Sigmoid colon (tissue), 7 donors: Measurements from ENCODE around the gene GSG1L. TPM values are rescaled to one million over a fixed set of nuclear protein-coding genes. Genes with fewer than 3 reads are reported as not detected.

Experiments used
- DNase-seq: peaks from one replicate; pipeline ENCODE4 v3.0.0-alpha.2; 2019
- H3K27ac ChIP-seq, 4 donors: fragments of 200-600 bp; sonication (generic); one replicate each; pipeline ENCODE4 v1.5.1; 2016 to 2019; ENCODE audit warnings: mild to moderate bottlenecking in 1 of 4
- H3K27me3 ChIP-seq, 3 donors: fragments of 200-600 bp; sonication (generic); one replicate each; pipeline ENCODE4 v1.5.1; 2019; ENCODE audit warnings: mild to moderate bottlenecking in 1 of 3
- H3K36me3 ChIP-seq, 4 donors: fragments of 200-600 bp; sonication (generic); one replicate each; pipeline ENCODE4 v1.5.1; 2016 to 2019
- H3K4me1 ChIP-seq, 4 donors: fragments of 200-600 bp; sonication (generic); one replicate each; pipeline ENCODE4 v1.5.1; 2017 to 2019
- H3K4me3 ChIP-seq, 4 donors: fragments of 200-600 bp; sonication (generic); one replicate each; pipeline ENCODE4 v1.5.1; 2017 to 2019; ENCODE audit warnings: mild to moderate bottlenecking in 2 of 4, moderate library complexity in 1 of 4
- H3K9me3 ChIP-seq, 4 donors: fragments of 200-600 bp in 3 of 4; sonication (generic) in 3 of 4; one replicate each; pipeline versions ENCODE4 v1.5.1 to v1.6.1; 2013 to 2019
- EP300 ChIP-seq, 4 donors: sonication (generic); formaldehyde crosslinking; IDR thresholded peaks; one replicate each; pipeline ENCODE4 v1.6.1; 2017; ENCODE audit warnings: antibody characterized with exemption in 4 of 4
- POLR2A ChIP-seq, 2 donors: fragments of 450-650 bp; IDR thresholded peaks; one replicate each; pipeline ENCODE4 v1.6.1; 2016; ENCODE audit warnings: antibody characterized with exemption in 2 of 2, mild to moderate bottlenecking in 2 of 2, moderate library complexity in 2 of 2
- POLR2AphosphoS5 ChIP-seq, 4 donors: sonication (generic); formaldehyde crosslinking; IDR thresholded peaks; one replicate each; pipeline ENCODE4 v1.6.1; 2017; ENCODE audit warnings: antibody characterized with exemption in 4 of 4
- WGBS, 2 donors: extraction: QIAGEN DNeasy Blood & Tissue Kit; methylation state at CpG; one replicate each; pipeline ENCODE4 v1.1.7; 2013; 5-methylcytosine and 5-hydroxymethylcytosine counted together
- intact Hi-C: fragments of 100-400 bp; cut with DNase I; formaldehyde crosslinking; loops from one replicate; pipeline ENCODE4 v1.15.1; 2023
- polyA plus RNA-seq, 3 donors: library from polyadenylated mRNA; stranded (reverse); fragments of 200-250 nt; gene quantifications; one replicate each; pipeline ENCODE4 v1.2.3, GENCODE V29; 2013
- total RNA-seq, 4 donors: library from RNA; depleted of rRNA; stranded (reverse); fragments of >200 nt; gene quantifications; one replicate each; pipeline ENCODE4 v1.1.0, GENCODE V29; 2016
- TF ChIP-seq, protein P1 (sequence below), 4 experiments: fragments of 450-650 bp in 3 of 4; fragments of 200-600 bp in 1 of 4; IDR thresholded peaks; one replicate each; pipeline ENCODE4 v1.5.1; 2016 to 2019; ENCODE audit warnings: antibody characterized with exemption in 4 of 4, mild to moderate bottlenecking in 3 of 4, moderate library complexity in 2 of 4
- donor health status: healthy with polysubstance abuse.
- donor health status: Bipolar disorder and iron deficiency.
- donor health status: healthy.

The GSG1L gene
- total and polyA plus RNA-seq, 7 donors: 0.25 to 0.66 (median 0.36) TPM; not detected in 2

- WGBS, 2 donors: 96 to 98% methylated on average over 3 of the region's 3 CpGs
- intact Hi-C loops: no loop called here
- Histone ChIP-seq H3K27me3 (no peaks in the 10 kb centered on the region), H3K9me3 (no peaks in the 10 kb centered on the region), H3K4me1 (no peaks in the 10 kb centered on the region), H3K36me3 (no peaks in the 10 kb centered on the region), H3K4me3 (no peak overlapping the region), H3K27ac (no peak overlapping the region)
- TF ChIP-seq EP300 (IDR thresholded peaks at IDR 0.05) (no peak), POLR2A (IDR thresholded peaks at IDR 0.05) (no peak), POLR2AphosphoS5 (IDR thresholded peaks at IDR 0.05) (no peak)
- TF ChIP-seq, protein P1, sequence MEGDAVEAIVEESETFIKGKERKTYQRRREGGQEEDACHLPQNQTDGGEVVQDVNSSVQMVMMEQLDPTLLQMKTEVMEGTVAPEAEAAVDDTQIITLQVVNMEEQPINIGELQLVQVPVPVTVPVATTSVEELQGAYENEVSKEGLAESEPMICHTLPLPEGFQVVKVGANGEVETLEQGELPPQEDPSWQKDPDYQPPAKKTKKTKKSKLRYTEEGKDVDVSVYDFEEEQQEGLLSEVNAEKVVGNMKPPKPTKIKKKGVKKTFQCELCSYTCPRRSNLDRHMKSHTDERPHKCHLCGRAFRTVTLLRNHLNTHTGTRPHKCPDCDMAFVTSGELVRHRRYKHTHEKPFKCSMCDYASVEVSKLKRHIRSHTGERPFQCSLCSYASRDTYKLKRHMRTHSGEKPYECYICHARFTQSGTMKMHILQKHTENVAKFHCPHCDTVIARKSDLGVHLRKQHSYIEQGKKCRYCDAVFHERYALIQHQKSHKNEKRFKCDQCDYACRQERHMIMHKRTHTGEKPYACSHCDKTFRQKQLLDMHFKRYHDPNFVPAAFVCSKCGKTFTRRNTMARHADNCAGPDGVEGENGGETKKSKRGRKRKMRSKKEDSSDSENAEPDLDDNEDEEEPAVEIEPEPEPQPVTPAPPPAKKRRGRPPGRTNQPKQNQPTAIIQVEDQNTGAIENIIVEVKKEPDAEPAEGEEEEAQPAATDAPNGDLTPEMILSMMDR (IDR thresholded peaks at IDR 0.05): no peak
- no peak for DNase-seq
Observed at GRCh38 chr16:28089205-28089991, 25.9 kb upstream of the GSG1L start.

- DNase-seq: no peak
- intact Hi-C loops: no loop called here
- Histone ChIP-seq H3K9me3 (no peaks in the 10 kb centered on the region), H3K4me3 (no peak overlapping the region), H3K36me3 (no peaks in the 10 kb centered on the region), H3K27ac (no peak overlapping the region), H3K4me1 (no peaks in the 10 kb centered on the region), H3K27me3 (no peaks in the 10 kb centered on the region)
- WGBS, 2 donors: 82 to 86% methylated on average over 7 of the region's 7 CpGs
- TF ChIP-seq EP300 (IDR thresholded peaks at IDR 0.05) (no peak), POLR2AphosphoS5 (IDR thresholded peaks at IDR 0.05) (no peak), POLR2A (IDR thresholded peaks at IDR 0.05) (no peak)
- TF ChIP-seq, protein P1 (IDR thresholded peaks at IDR 0.05): no peak
Observed at GRCh38 chr16:28087675-28088300, 24.3 kb upstream of the GSG1L start.

DNA sequence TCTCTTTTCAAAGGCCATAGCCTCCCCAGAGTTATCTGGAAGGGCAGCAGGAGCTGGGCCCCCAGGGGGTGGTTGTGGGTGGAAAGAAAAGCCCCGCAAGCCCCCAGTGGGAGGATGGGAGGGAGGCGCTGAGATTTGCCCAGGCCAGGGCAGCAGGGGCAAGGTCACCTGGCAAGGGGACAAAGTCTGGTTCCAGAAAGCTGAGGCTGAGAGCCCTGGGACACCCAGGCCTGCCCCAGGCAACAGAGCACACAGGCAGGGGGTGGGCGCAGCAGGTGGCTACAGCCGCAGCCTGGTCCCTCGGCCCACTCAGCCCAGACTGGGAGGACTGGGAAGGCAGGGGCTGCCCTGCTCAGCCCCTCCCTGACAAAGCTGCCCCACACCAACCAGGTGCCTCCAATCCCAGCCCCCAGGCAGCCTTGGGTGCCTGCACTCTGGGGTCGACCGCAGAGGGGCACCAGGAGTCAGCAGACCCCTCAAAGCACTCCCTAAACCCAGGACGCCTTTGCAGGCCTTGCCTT, 23.7 kb upstream of the GSG1L start:
- Histone ChIP-seq H3K36me3 (no peaks in the 10 kb centered on the region), H3K27me3 (no peaks in the 10 kb centered on the region), H3K9me3 (no peaks in the 10 kb centered on the region), H3K27ac (no peak overlapping the region), H3K4me3 (no peak overlapping the region), H3K4me1 (no peaks in the 10 kb centered on the region)
- intact Hi-C loops: no loop called here
- WGBS, 2 donors: 90 to 93% methylated on average over 8 of the region's 8 CpGs
- DNase-seq: no peak
- TF ChIP-seq POLR2A (IDR thresholded peaks at IDR 0.05): no peak
- no peak for TF ChIP-seq EP300 (IDR thresholded peaks at IDR 0.05)
- TF ChIP-seq, protein P1 (IDR thresholded peaks at IDR 0.05): no peak
- no peak for TF ChIP-seq POLR2AphosphoS5 (IDR thresholded peaks at IDR 0.05)

- WGBS, 2 donors: 90 to 93% methylated on average over 21 of the region's 21 CpGs
- H3K36me3 ChIP-seq: no peaks in the 10 kb centered on the region
- intact Hi-C loops: no loop called here
- H3K9me3 ChIP-seq: no peaks in the 10 kb centered on the region
- H3K27ac ChIP-seq: no peak overlapping the region
- no peaks in the 10 kb centered on the region for H3K4me1 ChIP-seq
- H3K4me3 ChIP-seq: no peak overlapping the region
- no peaks in the 10 kb centered on the region for H3K27me3 ChIP-seq
- TF ChIP-seq POLR2A (IDR thresholded peaks at IDR 0.05) (no peak), POLR2AphosphoS5 (IDR thresholded peaks at IDR 0.05) (no peak), EP300 (IDR thresholded peaks at IDR 0.05) (no peak)
- TF ChIP-seq, protein P1 (IDR thresholded peaks at IDR 0.05): no peak
- no peak for DNase-seq
Observed at GRCh38 chr16:28086186-28087139, 22.9 kb upstream of the GSG1L start.
